K562 (cell line): ENCODE measurements around the gene SLC38A10.

Experiments used
- CHD2 ChIP-seq: IDR thresholded peaks from 2 replicates; pipeline ENCODE4 v1.6.1; 2011; ENCODE audit warnings: low read depth, low read length
- CTCF ChIP-seq, 3 experiments: IDR thresholded peaks in 2 of 3; conservative IDR thresholded peaks in 1 of 3; 2 replicates each; pipeline ENCODE4 v1.5.1; 2011 to 2012; ENCODE audit warnings: low read length in 3 of 3, mild to moderate bottlenecking in 3 of 3, control low read depth in 2 of 3, improper control_type of control experiment in 1 of 3, inconsistent platforms in 1 of 3, low read depth in 1 of 3, mixed read lengths in 1 of 3, moderate library complexity in 1 of 3; ENCODE audit not compliant: insufficient read depth in 2 of 3
- E2F4 ChIP-seq: sonication (generic); formaldehyde crosslinking; IDR thresholded peaks from 2 replicates; pipeline ENCODE4 v1.8.0; 2022; ENCODE audit warnings: mild to moderate bottlenecking, low read depth, missing genetic modification reagents
- EGR1 ChIP-seq: fragments of 450-650 bp; conservative IDR thresholded peaks from 2 replicates; pipeline ENCODE4 v1.6.1; 2017; ENCODE audit warnings: mild to moderate bottlenecking
- JUND ChIP-seq, 2 experiments: IDR thresholded peaks; 2 replicates in 1 of 2; 3 replicates in 1 of 2; pipeline ENCODE4 v1.6.1; 2011; ENCODE audit warnings: borderline replicate concordance in 2 of 2, low read depth in 2 of 2, low read length in 2 of 2, improper control_type of control experiment in 1 of 2, missing biosample characterization in 1 of 2, missing genetic modification characterization in 1 of 2, missing genetic modification reagents in 1 of 2
- MAX ChIP-seq: sonication (generic); formaldehyde crosslinking; IDR thresholded peaks from 2 replicates; pipeline ENCODE4 v1.9.0; 2022; ENCODE audit warnings: mild to moderate bottlenecking, missing genetic modification reagents
- RB1 ChIP-seq: fragments of 450-650 bp; IDR thresholded peaks from 2 replicates; pipeline ENCODE4 v1.6.1; 2017; ENCODE audit warnings: low read depth, mild to moderate bottlenecking
- RCOR1 ChIP-seq, 2 experiments: IDR thresholded peaks; 2 replicates each; pipeline ENCODE4 v1.6.1; 2012; ENCODE audit warnings: low read depth in 2 of 2, low read length in 2 of 2, borderline replicate concordance in 1 of 2, improper control_type of control experiment in 1 of 2
- SP2 ChIP-seq: IDR thresholded peaks from 2 replicates; pipeline ENCODE4 v1.6.1; 2011; ENCODE audit warnings: mild to moderate bottlenecking, low read depth, low read length, moderate library complexity; ENCODE audit not compliant: poor library complexity, severe bottlenecking; ENCODE audit errors: extremely low read depth
- TOE1 ChIP-seq, 2 experiments: fragments of 450-650 bp in 1 of 2; sonication (generic) in 1 of 2; formaldehyde crosslinking in 1 of 2; IDR thresholded peaks; 2 replicates each; pipeline versions ENCODE4 v1.7.1 to v1.8.0; 2016 to 2022; ENCODE audit warnings: borderline replicate concordance in 2 of 2, mild to moderate bottlenecking in 2 of 2, antibody characterized with exemption in 1 of 2, inconsistent platforms in 1 of 2, low read depth in 1 of 2, missing genetic modification reagents in 1 of 2, moderate library complexity in 1 of 2
- ZNF253 ChIP-seq: fragments of 250-450 bp; sonication (Bioruptor Pico); conservative IDR thresholded peaks from 2 replicates; pipeline ENCODE4 v1.6.1; 2021; ENCODE audit warnings: mild to moderate bottlenecking
- ZNF263 ChIP-seq: sonication (generic); formaldehyde crosslinking; IDR thresholded peaks from 2 replicates; pipeline ENCODE4 v1.8.0; 2022; ENCODE audit warnings: mild to moderate bottlenecking, missing genetic modification reagents, borderline replicate concordance
- ZNF384 ChIP-seq: IDR thresholded peaks from 2 replicates; pipeline ENCODE4 v1.6.1; 2012; ENCODE audit warnings: low read depth, low read length, improper control_type of control experiment
- ZZZ3 ChIP-seq: fragments of 450-650 bp; IDR thresholded peaks from 2 replicates; pipeline ENCODE4 v1.6.1; 2016; ENCODE audit warnings: antibody characterized with exemption, mild to moderate bottlenecking, moderate library complexity

- TF ChIP-seq CTCF (IDR thresholded peaks at IDR 0.05 in 2 of 3, conservative IDR thresholded peaks at IDR 0.05 in 1 of 3; ENCODE audit: insufficient read depth in 2 of 3, low read depth in 1 of 3, low read length in 3 of 3) (no peak), EGR1 (no peak), JUND (IDR thresholded peaks at IDR 0.05; ENCODE audit: borderline replicate concordance, low read depth, low read length) (no peak), JUND (tag; IDR thresholded peaks at IDR 0.05; ENCODE audit: borderline replicate concordance, low read depth, low read length) (no peak), CHD2 (no peak), RCOR1 (IDR thresholded peaks at IDR 0.05; ENCODE audit: borderline replicate concordance in 1 of 2, low read depth in 2 of 2, low read length in 2 of 2) (no peak), MAX (CRISPR knock-in tag) (no peak), SP2 (no peak), ZZZ3 (no peak), E2F4 (no peak), ZNF263 (CRISPR knock-in tag) (no peak), TOE1 (IDR thresholded peaks at IDR 0.05; ENCODE audit: borderline replicate concordance) (no peak), TOE1 (CRISPR knock-in tag; IDR thresholded peaks at IDR 0.05; ENCODE audit: borderline replicate concordance, low read depth) (no peak), ZNF384 (no peak), RB1 (no peak), ZNF253 (CRISPR knock-in tag) (no peak)
Observed at GRCh38 chr17:81247339-81247990, 47.6 kb downstream of the SLC38A10 start.
